Stimulated activated CD8-positive, alpha-beta memory T cell treated with anti-CD3 and anti-CD28 coated beads, Interleukin-7, amount 100 ng/mL, for 48 hours (primary cell): ENCODE data around the gene CAMP.
"Not testable (repeated sequence)": the region's sequence is repeated elsewhere in the genome, so short reads cannot be mapped to it uniquely, and the experiment has no call there.

Experiments used
- DNase-seq, 2 donors: peaks; one replicate each; pipeline ENCODE4 v3.0.0-alpha.2; 2020; ENCODE audit warnings: low read depth in 1 of 2; ENCODE audit errors: extremely low read depth in 1 of 2

CAMP gene

GRCh38 chr3:48248095-48248850, 25.0 kb downstream of the CAMP start:
- DNase-seq, result no peak

GRCh38 chr3:48256557-48256956, 33.3 kb downstream of the CAMP start:
- no peak for DNase-seq

GRCh38 chr3:48258530-48258929, 35.2 kb downstream of the CAMP start:
- no peak for DNase-seq

GRCh38 chr3:48267782-48268181, 44.5 kb downstream of the CAMP start:
- DNase-seq, result no peak

- peak; percentile 69 to 92 for DNase-seq
Measured at GRCh38 chr3:48268381-48268935, 45.2 kb downstream of the CAMP start.

- DNase-seq, result peak; percentile 32 to 82
Measured at GRCh38 chr3:48268936-48269561, 45.8 kb downstream of the CAMP start.

- DNase-seq, result no peak
Measured at GRCh38 chr3:48269592-48269991, 46.3 kb downstream of the CAMP start.

- no peak for DNase-seq
Measured at GRCh38 chr3:48270306-48270705, 47.0 kb downstream of the CAMP start.

GRCh38 chr3:48271223-48271622, 47.9 kb downstream of the CAMP start:
- DNase-seq, result not testable (repeated sequence)

- no peak for DNase-seq
Measured at GRCh38 chr3:48271763-48272498, 48.6 kb downstream of the CAMP start.

GRCh38 chr3:48273594-48274211, 50.4 kb downstream of the CAMP start:
- no peak for DNase-seq

- no peak for DNase-seq
Measured at GRCh38 chr3:48274452-48274851, 51.2 kb downstream of the CAMP start.
